Testis (tissue), 3 donors: ENCODE data around the gene ERBB2. TPM values are rescaled to one million over a fixed set of nuclear protein-coding genes. Genes with fewer than 3 reads are reported as not detected.

Source experiments
- DNase-seq: peaks from one replicate; pipeline ENCODE4 v3.0.0-alpha.2; 2019
- H3K27ac ChIP-seq, 2 donors: fragments of 200-600 bp; sonication (generic); one replicate each; pipeline ENCODE4 v1.5.1; 2019
- H3K27me3 ChIP-seq: fragments of 200-600 bp; sonication (generic); one replicate; pipeline ENCODE4 v1.5.1; 2019
- H3K36me3 ChIP-seq: fragments of 200-600 bp; sonication (generic); one replicate; pipeline ENCODE4 v1.5.1; 2017; ENCODE audit warnings: low read depth; ENCODE audit errors: missing control alignments
- H3K4me1 ChIP-seq: fragments of 200-600 bp; sonication (generic); one replicate; pipeline ENCODE4 v1.5.1; 2019
- H3K4me3 ChIP-seq, 2 donors: fragments of 200-600 bp; sonication (generic); one replicate each; pipeline ENCODE4 v1.5.1; 2017 to 2019
- H3K9me3 ChIP-seq: fragments of 200-600 bp; sonication (generic); one replicate; pipeline ENCODE4 v1.5.1; 2017
- CTCF ChIP-seq, 3 experiments: fragments of 450-650 bp in 2 of 3; fragments of 200-600 bp in 1 of 3; sonication (generic) in 1 of 3; IDR thresholded peaks; one replicate each; pipeline ENCODE4 v1.5.1; 2016 to 2019; ENCODE audit warnings: antibody characterized with exemption in 3 of 3, mild to moderate bottlenecking in 2 of 3, moderate library complexity in 1 of 3
- POLR2A ChIP-seq: fragments of 450-650 bp; IDR thresholded peaks from one replicate; pipeline ENCODE4 v1.6.1; 2017; ENCODE audit warnings: antibody characterized with exemption, mild to moderate bottlenecking, moderate library complexity
- WGBS, 2 donors: methylation state at CpG; one replicate each; pipeline ENCODE4 v1.1.5; 2018; 5-methylcytosine and 5-hydroxymethylcytosine counted together
- intact Hi-C: fragments of 100-400 bp; cut with DNase I; formaldehyde crosslinking; loops from one replicate; pipeline ENCODE4 v1.15.1; 2023; ENCODE audit warnings: low total_unique reads
- polyA plus RNA-seq: library from polyadenylated mRNA; stranded (reverse); fragments of 350-450 nt; fragmentation: Illumina TruSeq; extraction: RNeasy Lipid Tissue Mini Kit (QIAGEN cat#74804); gene quantifications from one replicate; pipeline ENCODE4 v1.2.3, GENCODE V29; 2014; ENCODE audit warnings: low read depth, low replicate concordance; ENCODE audit not compliant: insufficient read depth
- total RNA-seq, 2 donors: library from RNA; depleted of rRNA; stranded (reverse); fragments of >200 nt; gene quantifications; one replicate each; pipeline ENCODE4 v1.2.3, GENCODE V29; 2016

The ERBB2 gene
- total and polyA plus RNA-seq, 3 donors from 2014 or later: 32.1 to 40.0 (median 32.1) TPM

GRCh38 chr17:39732586-39732985 lies 32.7 kb downstream of the ERBB2 start:
- DNase-seq: no peak
- no peaks in the 10 kb centered on the region for H3K27me3 ChIP-seq
- intact Hi-C loops: no loop called here
- no peaks in the 10 kb centered on the region for H3K9me3 ChIP-seq
- H3K4me3 ChIP-seq: no peak overlapping the region
- TF ChIP-seq POLR2A (no peak), CTCF (IDR thresholded peaks at IDR 0.05) (no peak)
- no peak overlapping the region for H3K27ac ChIP-seq
- H3K4me1 ChIP-seq: peaks cover 6% of the 10 kb centered on the region
- H3K36me3 ChIP-seq: no peaks in the 10 kb centered on the region
- WGBS, 2 donors: 93 to 95% methylated on average over 3 of the region's 3 CpGs

- Histone ChIP-seq H3K27ac (no peak overlapping the region), H3K27me3 (no peaks in the 10 kb centered on the region), H3K36me3 (no peaks in the 10 kb centered on the region), H3K9me3 (no peaks in the 10 kb centered on the region), H3K4me1 (peaks cover 24% of the 10 kb centered on the region), H3K4me3 (no peak overlapping the region)
- TF ChIP-seq POLR2A: no peak
- TF ChIP-seq CTCF (IDR thresholded peaks at IDR 0.05): no peak
- WGBS, 2 donors: 75 to 79% methylated on average over 2 of the region's 2 CpGs
- DNase-seq: no peak
- intact Hi-C loops: no loop called here
Observed at GRCh38 chr17:39735882-39736281, 36.0 kb downstream of the ERBB2 start.

GRCh38 chr17:39736319-39737165 lies 36.7 kb downstream of the ERBB2 start:
- WGBS, 2 donors: 74 to 78% methylated on average over 10 of the region's 10 CpGs
- Histone ChIP-seq H3K36me3 (no peaks in the 10 kb centered on the region), H3K27me3 (no peaks in the 10 kb centered on the region), H3K9me3 (no peaks in the 10 kb centered on the region), H3K4me1 (peaks cover 24% of the 10 kb centered on the region), H3K4me3 (no peak overlapping the region), H3K27ac (no peak overlapping the region)
- intact Hi-C loops: no loop called here
- no peak for TF ChIP-seq POLR2A
- DNase-seq: no peak

GRCh38 chr17:39737206-39737759 lies 37.4 kb downstream of the ERBB2 start:
- peaks cover 24% of the 10 kb centered on the region for H3K4me1 ChIP-seq
- intact Hi-C loops: no loop called here
- H3K36me3 ChIP-seq: no peaks in the 10 kb centered on the region
- 37 to 38% methylated on average over 5 to 13 of the region's 13 CpGs for WGBS, 2 donors
- no peak overlapping the region for H3K27ac ChIP-seq
- no peaks in the 10 kb centered on the region for H3K27me3 ChIP-seq
- TF ChIP-seq CTCF (IDR thresholded peaks at IDR 0.05) (no peak), POLR2A (no peak)
- DNase-seq: no peak
- no peak overlapping the region for H3K4me3 ChIP-seq
- H3K9me3 ChIP-seq: no peaks in the 10 kb centered on the region

- peak; percentile 36 for DNase-seq
- intact Hi-C loops: no loop called here
- H3K27ac ChIP-seq: no peak within 1 kb of the TSS
Observed at GRCh38 chr17:39737760-39738567, 38.1 kb downstream of the ERBB2 start, which contains the start of gene GRB7. TSS of gene GRB7 (plus strand) at chr17:39737938. CDS start at chr17:39742302, 4,364 bp downstream.

More at GRCh38 chr17:39737760-39738567, 38.1 kb downstream of the ERBB2 start, which contains the start of gene GRB7:
- peak within 1 kb of the TSS in 1 of 2 donors; percentile 34 for H3K4me3 ChIP-seq
- no peaks in the 10 kb centered on the region for H3K9me3 ChIP-seq
- peaks cover 24% of the 10 kb centered on the region for H3K4me1 ChIP-seq
- H3K36me3 ChIP-seq: no peaks in the 10 kb centered on the region
- WGBS, 2 donors: 3 to 6% methylated on average over 24 to 33 of the region's 34 CpGs
- no peaks in the 10 kb centered on the region for H3K27me3 ChIP-seq
- no peak for TF ChIP-seq CTCF (IDR thresholded peaks at IDR 0.05)
